Mononuclear cell (primary cell): ENCODE results near the gene CAST. TPM values are rescaled to one million over a fixed set of nuclear protein-coding genes. Genes with fewer than 3 reads are reported as not detected.
"Not testable (repeated sequence)": the region's sequence is repeated elsewhere in the genome, so short reads cannot be mapped to it uniquely, and the experiment has no call there.

Experiments
- H3K27me3 ChIP-seq: 2 replicates; pipeline ENCODE4 v1.6.0; 2011; ENCODE audit warnings: low read length, control low read depth; ENCODE audit not compliant: insufficient read depth
- H3K4me1 ChIP-seq: 2 replicates; pipeline ENCODE4 v1.5.1; 2011; ENCODE audit warnings: mild to moderate bottlenecking, low read length, control low read depth; ENCODE audit not compliant: insufficient read depth
- H3K4me3 ChIP-seq: 2 replicates; pipeline ENCODE4 v1.5.1; 2011; ENCODE audit warnings: mild to moderate bottlenecking, low read length, moderate library complexity
- H3K9me3 ChIP-seq: 2 replicates; pipeline ENCODE4 v1.5.1; 2011; ENCODE audit warnings: low read depth, mild to moderate bottlenecking, control low read depth, low read length
- total RNA-seq: library from RNA; depleted of rRNA; stranded (reverse); fragments of >200 nt; gene quantifications from one replicate; pipeline ENCODE4 v1.2.3, GENCODE V29; 2012

Gene CAST, protein sequence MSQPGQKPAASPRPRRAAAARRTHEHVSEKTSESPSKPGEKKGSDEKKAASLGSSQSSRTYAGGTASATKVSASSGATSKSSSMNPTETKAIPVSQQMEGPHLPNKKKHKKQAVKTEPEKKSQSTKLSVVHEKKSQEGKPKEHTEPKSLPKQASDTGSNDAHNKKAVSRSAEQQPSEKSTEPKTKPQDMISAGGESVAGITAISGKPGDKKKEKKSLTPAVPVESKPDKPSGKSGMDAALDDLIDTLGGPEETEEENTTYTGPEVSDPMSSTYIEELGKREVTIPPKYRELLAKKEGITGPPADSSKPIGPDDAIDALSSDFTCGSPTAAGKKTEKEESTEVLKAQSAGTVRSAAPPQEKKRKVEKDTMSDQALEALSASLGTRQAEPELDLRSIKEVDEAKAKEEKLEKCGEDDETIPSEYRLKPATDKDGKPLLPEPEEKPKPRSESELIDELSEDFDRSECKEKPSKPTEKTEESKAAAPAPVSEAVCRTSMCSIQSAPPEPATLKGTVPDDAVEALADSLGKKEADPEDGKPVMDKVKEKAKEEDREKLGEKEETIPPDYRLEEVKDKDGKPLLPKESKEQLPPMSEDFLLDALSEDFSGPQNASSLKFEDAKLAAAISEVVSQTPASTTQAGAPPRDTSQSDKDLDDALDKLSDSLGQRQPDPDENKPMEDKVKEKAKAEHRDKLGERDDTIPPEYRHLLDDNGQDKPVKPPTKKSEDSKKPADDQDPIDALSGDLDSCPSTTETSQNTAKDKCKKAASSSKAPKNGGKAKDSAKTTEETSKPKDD
- total RNA-seq = 276 TPM

DNA sequence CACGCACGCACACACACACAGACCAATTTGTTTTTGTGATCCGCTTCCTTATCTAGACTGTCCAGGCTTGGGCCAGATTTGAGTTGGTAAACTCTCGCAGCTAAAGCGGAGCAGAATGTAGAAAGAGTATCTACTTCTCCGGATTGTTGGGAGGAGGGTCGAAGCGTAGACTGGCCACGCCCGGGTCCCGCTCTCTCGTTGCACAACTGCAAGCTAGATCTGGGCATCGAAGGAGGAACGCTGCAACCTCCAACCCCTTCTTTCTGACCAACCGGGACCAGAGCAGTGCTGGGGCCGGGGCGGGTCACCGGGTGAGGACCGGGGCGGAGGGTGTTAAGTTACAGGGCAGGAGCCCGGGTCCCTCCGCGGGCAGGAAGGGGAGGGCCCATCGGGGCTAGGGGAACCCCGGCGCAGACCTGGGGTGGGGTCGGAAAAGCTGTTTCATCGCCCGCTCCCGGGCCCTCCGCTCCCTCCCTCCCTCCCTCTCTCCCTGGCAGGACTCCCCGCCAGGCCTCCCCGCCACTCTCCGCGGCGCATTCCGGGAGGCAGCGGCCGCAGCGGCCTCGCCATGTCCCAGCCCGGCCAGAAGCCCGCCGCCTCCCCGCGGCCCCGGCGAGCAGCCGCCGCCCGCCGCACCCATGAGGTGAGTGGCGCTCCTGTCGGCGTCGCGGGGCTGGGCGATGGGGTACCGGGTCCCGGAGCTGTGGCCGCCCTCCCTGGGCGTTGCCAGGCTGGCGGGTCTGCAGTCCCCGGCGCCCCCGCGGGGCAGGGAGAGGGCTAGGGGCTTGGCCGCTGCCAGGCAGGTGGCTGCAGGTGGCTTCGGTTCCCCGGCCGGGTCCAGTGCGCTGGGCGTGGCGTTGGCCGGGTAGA is at the start of gene CAST:
CAST (plus strand) TSS at position 522 of the 870 bp plus-strand sequence; CDS start at position 569, 47 bp downstream.
- no peaks in the 10 kb centered on the region for H3K9me3 ChIP-seq
- H3K27me3 ChIP-seq = no peaks in the 10 kb centered on the region
- peaks cover 65% of the 10 kb centered on the region for H3K4me1 ChIP-seq
- H3K4me3 ChIP-seq = peak within 1 kb of the TSS; percentile 89

DNA sequence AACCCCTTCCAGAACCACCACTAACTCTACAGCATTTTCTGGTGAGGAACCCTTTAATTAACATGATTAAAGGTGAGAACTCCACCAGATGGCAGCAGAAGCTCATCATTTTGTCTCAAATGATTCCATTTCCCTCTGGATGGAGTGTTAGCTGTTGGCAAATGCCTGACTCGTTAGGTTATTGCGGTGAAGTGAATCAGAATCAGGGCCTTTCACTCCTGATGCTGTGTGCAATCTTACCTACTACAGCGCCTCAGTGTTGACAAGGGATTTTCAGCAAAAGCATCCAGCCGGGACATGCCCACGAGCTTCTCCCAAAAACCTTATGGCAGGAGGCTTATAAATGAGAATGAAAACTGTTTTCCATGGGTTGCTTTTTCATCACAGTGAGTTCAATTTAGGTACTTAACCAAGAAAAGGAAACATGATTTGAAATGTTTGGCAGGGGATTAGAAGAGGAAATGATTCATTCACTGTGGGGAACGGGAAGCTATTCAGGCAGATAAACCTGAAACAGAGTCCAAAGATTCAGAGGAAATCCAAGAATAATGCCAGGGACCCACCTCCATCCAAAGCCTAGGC is 48.0 kb upstream of the CAST start:
- Histone ChIP-seq H3K4me1 (peaks cover 19% of the 10 kb centered on the region), H3K27me3 (peaks cover 19% of the 10 kb centered on the region), H3K4me3 (no peak overlapping the region), H3K9me3 (no peaks in the 10 kb centered on the region)

DNA sequence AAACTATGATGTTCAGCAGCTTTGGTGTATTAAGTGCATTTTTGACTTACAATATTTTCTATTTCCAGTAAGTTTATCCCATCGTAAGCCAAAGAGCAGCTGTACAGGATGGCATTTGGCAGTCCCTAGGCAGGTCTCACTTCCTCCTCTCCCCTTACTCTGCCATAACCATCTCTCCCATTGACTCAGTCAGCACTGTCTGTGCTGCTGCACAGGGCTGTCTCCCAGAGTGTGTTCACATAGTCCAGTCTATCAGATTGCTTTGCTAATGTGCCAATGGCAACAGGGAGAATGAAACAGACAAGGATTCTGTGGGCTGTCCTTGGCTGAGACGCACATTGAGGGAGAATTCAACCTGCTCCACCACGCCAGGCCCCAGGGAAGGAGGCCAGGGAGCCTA is 47.0 kb upstream of the CAST start:
- peaks cover 17% of the 10 kb centered on the region for H3K27me3 ChIP-seq
- no peaks in the 10 kb centered on the region for H3K9me3 ChIP-seq

DNA sequence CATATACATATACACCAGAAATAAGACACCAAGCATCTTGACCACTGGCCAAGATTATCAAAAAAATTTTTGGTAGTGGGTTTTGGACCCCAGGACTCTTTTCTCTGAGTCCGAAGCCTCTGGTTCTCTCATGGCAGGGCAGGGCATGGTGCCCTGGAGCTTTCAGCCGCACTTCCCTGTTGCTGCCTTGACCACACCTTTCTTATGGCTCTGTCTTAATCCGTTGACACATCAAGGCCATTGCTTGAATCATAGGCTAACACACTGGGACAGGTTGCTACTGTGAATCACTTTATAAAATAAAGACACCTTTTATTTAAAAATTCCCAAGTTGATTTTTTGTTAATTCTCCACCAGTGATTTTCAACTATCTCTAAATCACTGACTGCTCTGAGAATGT is 45.4 kb upstream of the CAST start:
- H3K4me3 ChIP-seq = no peak overlapping the region
- H3K27me3 ChIP-seq = peaks cover 5% of the 10 kb centered on the region
- no peaks in the 10 kb centered on the region for H3K9me3 ChIP-seq
- H3K4me1 ChIP-seq = peaks cover 19% of the 10 kb centered on the region

More for the DNA sequence above, 47.0 kb upstream of the CAST start:
- Histone ChIP-seq H3K4me3 (no peak overlapping the region), H3K4me1 (peaks cover 19% of the 10 kb centered on the region)

DNA sequence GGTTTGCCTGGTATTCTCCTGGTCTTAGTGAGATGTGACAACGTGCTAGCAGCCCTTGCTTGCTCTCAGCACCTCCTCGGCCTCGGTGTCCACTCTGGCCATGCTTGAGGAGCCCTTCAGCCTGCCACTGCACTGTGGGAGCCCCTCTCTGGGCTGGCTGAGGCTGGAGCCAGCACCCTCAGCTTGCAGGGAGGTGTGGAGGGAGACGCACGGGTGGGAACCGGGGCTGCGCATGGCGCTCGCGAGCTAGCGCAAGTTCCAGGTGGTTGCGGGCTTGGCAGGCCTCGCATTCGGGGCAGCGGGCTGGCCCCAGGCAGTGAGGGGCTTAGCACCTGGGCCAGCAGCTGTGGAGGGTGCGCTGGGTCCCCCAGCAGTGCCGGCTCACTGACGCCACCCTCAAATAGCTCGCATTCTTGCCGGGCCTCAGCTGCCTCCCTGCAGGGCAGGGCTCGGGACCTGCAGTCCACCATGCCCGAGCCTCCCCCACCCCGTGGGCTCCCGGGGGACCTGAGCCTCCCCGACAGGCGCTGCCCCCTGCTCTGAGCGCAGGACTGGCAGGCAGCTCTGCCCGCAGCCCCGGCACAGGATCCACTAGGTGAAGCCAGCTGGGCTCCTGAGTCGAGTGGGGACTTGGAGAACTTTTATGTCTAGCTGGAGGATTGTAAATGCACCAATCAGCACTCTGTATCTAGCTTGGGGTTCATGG is 43.7 kb upstream of the CAST start:
- H3K9me3 ChIP-seq, H3K27me3 ChIP-seq, H3K4me3 ChIP-seq: not testable (repeated sequence)
- H3K4me1 ChIP-seq = peaks cover 19% of the 10 kb centered on the region

DNA sequence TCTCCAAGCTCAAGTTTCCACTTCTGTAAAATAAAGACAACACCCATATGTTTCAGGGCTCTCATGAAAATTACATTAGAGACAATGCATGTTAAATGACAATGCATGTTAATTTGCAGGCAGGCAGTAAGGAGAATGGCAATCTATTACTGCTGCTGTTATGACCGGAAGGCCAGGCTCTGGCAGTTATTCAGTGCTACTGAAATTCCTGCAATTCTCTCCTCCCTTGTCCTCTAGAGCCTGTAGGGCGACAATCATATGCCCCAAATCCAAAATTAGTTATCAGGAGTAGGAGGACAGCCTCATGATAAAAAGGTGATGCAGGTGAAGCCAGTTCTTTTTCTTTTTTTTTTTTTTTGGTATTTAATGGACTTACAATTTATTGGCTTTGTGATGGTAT is 42.2 kb upstream of the CAST start:
- H3K9me3 ChIP-seq = no peaks in the 10 kb centered on the region
- peaks cover 7% of the 10 kb centered on the region for H3K4me1 ChIP-seq
- no peaks in the 10 kb centered on the region for H3K27me3 ChIP-seq
- H3K4me3 ChIP-seq = no peak overlapping the region

DNA sequence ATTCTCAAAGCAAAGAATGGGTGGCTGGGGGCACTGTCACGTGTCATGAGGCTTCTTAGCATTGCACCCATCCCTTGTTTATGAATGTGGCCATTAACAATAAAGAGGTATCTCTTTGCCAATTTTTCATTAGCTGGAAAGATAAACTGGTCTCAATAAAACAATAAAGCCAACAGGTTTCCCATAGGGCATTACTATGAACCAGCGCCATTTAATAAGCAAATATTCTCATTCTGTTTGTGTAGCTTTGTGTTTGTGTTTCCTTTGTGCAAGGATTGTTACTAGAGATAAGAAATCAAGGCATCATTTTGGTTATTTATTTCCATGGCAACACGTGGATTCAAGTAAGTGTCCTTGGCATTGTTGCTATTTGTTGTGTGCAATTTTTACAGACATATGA is 37.6 kb upstream of the CAST start:
- no peaks in the 10 kb centered on the region for H3K27me3 ChIP-seq
- H3K9me3 ChIP-seq = no peaks in the 10 kb centered on the region
- no peak overlapping the region for H3K4me3 ChIP-seq
- no peaks in the 10 kb centered on the region for H3K4me1 ChIP-seq

DNA sequence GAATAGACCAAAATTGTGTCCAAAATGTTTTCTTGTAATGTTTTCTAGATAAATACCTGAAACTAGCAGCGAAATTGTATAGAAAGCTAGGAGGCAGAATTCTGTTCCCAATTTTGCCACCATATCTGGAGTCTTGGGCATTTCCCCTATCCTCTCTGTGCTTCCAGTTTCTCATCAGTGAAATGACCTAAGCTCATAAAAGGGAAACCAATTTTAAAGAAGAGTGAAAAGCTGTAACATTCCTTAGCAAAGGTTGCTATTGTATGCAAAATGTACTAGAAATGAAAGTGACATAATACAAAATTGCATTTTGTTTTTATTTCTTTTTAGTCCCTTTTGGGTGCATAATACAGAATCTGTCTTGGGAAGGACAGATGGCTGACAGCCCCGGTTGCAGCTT is 36.8 kb upstream of the CAST start:
- Histone ChIP-seq H3K9me3 (no peaks in the 10 kb centered on the region), H3K27me3 (no peaks in the 10 kb centered on the region), H3K4me1 (no peaks in the 10 kb centered on the region), H3K4me3 (no peak overlapping the region)

DNA sequence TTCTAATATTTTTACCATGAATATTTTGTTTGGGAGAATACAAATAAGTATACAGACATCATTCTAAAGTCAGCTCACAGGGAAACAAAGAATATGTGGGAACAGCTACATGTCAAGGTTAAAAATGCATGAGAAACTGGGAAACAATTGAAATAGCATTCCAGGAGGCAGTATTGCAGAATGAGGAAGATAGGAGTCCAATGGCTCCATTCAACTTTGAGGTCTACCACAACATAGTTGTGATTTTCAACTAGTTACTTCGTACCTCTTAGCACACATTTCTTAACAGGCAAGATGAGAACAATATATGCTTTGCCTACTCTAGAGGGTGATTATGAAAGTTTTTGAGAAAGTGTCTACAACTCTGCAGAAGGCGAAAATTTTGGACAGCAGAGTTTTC is 35.2 kb upstream of the CAST start:
- Histone ChIP-seq H3K27me3 (no peaks in the 10 kb centered on the region), H3K4me3 (no peak overlapping the region), H3K9me3 (no peaks in the 10 kb centered on the region), H3K4me1 (no peaks in the 10 kb centered on the region)

DNA sequence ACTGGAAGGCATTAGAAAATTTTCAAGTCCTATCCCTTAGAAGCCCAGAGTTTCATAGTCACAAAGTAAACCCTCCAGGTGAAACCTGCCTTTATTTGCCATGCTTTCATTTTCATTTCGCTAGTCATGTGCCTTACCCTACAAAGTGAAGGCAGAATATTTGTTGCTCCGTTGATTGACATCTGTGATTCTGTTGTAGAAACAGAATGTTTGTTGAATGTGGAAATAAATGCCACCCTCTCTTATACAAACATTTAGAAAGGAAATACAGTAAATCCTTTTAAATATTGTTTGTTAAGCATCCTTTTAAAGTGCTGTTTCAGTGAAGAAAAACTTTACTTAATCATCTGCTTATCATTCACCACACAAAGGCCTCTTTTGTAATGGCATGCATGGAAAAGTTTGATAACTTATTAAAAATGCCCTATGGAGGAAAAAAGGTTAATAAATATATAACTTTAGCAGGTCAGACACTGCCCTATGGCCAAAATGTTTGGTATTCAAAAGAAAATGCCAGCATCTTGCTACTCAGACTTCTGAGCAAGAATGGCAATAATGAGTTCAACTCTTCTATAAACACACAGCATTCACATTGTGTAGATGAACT is 34.3 kb upstream of the CAST start:
- Histone ChIP-seq H3K4me1 (no peaks in the 10 kb centered on the region), H3K27me3 (no peaks in the 10 kb centered on the region), H3K9me3 (no peaks in the 10 kb centered on the region), H3K4me3 (no peak overlapping the region)

DNA sequence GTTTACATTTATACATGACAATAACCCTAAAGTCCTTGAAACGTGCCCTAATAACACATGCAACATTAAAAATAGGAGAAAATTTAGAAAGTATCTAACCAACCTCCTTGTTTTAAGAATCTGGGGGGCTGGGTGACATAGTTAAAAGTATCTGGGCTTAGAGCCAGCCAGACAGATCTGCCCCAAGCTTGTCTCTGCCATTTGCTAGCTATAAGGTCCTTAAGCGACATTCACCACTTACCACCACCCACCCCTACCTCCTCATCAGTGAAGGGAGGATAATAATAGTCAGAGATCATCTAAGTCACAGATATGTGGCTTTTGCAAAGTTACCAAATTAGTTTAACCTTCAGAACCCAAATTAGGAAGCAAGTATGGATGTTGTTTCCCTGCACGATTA is 33.8 kb upstream of the CAST start:
- Histone ChIP-seq H3K4me1 (peaks cover 2% of the 10 kb centered on the region), H3K4me3 (no peak overlapping the region), H3K9me3 (no peaks in the 10 kb centered on the region), H3K27me3 (no peaks in the 10 kb centered on the region)

DNA sequence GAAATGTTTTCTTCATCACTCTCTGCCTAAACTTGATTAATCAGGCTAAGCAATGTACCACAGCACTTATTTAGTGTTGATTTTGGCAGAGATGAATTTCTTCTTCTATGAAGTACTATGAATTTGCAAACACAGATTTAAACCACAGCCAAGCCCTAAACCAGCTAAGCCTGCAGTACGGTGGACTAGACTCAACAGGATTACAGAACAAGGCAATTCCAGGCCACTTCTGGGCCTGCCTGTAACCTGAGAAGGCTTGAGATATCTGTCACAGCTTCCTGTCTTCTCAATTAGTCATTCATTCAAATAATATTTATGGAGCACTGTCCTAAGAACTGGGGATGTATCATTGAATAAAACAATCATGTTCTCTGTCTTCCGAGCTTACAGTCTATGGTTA is 32.4 kb upstream of the CAST start:
- Histone ChIP-seq H3K4me3 (no peak overlapping the region), H3K4me1 (peaks cover 6% of the 10 kb centered on the region), H3K27me3 (no peaks in the 10 kb centered on the region), H3K9me3 (no peaks in the 10 kb centered on the region)

DNA sequence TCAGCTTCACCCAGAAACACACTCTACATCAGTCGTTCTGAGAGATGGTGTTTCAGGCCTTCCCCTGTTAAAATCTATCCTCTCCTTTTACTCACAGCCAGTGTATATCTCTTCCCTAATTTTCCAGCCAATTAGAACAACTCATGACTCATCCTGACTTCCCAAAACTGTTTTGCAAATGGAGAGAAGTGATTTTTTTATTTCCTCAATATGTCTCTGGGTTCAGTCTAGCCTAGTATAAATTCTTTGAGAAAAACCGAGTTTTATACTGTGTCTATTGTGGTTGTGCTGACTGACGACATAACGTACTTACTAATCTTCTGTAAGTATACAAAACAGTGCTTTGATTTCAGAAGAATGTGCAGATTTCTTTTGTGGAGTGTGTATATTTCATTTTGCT is 28.4 kb upstream of the CAST start:
- no peaks in the 10 kb centered on the region for H3K9me3 ChIP-seq
- H3K4me1 ChIP-seq = peaks cover 6% of the 10 kb centered on the region
- peaks cover 2% of the 10 kb centered on the region for H3K27me3 ChIP-seq
- H3K4me3 ChIP-seq = no peak overlapping the region

DNA sequence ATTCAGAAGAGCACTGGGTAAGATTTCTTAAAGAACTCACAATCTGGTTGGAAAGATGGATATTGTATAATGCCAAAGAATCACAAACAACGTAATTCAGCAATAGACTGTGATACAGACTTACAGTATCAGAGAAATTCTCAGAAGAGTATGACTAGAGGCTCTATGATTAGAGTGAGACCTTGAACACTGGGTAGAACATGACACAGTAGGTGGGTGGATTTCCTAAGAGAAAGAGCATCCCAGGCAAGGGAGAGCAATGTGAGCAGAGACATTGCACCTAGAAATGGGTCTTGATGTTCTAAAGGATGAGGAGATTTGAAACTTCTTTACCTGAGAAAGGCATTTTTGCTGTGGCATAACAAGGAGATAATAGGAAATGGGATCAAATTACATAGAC is 27.3 kb upstream of the CAST start:
- peaks cover 2% of the 10 kb centered on the region for H3K27me3 ChIP-seq

More for the DNA sequence above, 27.3 kb upstream of the CAST start:
- peaks cover 6% of the 10 kb centered on the region for H3K4me1 ChIP-seq
- no peak overlapping the region for H3K4me3 ChIP-seq
- no peaks in the 10 kb centered on the region for H3K9me3 ChIP-seq
